GM21717 (cell line): ENCODE measurements around the gene SAMD11.

Experiments
- ATAC-seq: cut with Tn5 transposase; IDR thresholded peaks from one replicate; pipeline ENCODE4 v1.9.1; 2021; ENCODE audit warnings: mild to moderate bottlenecking, moderate library complexity; ENCODE audit not compliant: unreplicated experiment

SAMD11 gene

DNA sequence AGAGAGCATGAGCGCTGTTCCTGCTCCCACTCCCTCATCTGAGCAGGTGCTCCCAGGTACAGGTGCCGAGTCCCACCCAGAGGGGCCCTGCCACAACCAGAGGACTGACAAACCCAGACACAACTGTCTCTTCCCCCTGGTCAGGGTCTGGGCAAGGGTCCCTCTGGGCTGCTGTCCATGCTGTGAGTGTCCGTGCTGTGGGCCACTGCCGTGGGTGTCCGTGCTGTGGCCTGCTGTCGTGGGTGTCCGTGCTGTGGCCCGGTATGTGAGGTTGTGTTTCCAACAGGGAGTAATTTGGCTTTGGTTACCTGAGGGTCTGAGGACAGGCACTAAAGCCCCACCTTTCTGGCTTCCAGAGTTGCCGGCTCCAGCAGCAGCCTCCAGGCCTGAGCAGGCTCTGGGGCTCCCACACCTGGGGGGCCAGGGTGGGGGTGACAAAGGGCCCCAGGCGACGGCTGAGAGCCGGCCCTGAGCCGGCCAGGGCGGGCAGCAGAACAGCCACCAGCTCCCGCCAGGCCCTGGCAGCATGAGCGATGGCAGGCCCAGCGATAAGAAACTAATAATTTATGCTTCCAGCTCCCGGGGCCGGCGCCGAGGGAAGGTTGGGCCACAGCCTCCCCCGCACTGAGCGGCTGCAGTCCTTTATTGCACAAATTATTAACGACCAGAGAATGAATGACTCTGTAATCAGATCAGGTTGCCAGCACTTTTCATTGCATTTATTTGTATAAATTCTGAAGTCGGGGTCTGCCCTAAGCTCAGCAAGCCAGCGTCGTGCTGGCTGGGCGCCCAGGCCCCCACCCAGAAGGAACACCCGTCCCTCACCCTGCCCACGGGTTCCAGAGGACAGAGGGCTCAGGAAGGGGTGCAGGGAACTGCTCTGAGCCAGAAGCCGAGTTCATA, 7.3 kb upstream of the SAMD11 start:
- no peak for ATAC-seq

DNA sequence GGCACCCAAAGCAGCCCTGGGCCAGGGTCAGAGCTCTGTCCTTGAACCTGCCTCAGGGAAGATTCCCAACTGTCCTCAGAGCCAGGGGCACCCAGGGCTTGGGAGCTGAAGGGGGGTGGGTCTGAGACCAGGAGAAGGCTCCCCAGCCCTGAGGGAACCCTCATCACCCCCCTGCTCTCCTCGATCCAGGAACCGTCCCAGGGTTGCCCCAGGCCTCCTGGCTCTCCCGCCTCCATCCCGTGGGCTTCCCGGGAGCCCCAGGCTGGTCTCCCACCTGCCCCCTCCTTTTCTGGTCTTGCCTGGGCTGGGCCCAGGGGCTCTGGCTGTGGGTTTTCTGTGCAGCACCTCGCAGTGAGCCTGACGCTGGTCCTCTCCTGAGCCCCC, 6.7 kb upstream of the SAMD11 start:
- ATAC-seq, result no peak

DNA sequence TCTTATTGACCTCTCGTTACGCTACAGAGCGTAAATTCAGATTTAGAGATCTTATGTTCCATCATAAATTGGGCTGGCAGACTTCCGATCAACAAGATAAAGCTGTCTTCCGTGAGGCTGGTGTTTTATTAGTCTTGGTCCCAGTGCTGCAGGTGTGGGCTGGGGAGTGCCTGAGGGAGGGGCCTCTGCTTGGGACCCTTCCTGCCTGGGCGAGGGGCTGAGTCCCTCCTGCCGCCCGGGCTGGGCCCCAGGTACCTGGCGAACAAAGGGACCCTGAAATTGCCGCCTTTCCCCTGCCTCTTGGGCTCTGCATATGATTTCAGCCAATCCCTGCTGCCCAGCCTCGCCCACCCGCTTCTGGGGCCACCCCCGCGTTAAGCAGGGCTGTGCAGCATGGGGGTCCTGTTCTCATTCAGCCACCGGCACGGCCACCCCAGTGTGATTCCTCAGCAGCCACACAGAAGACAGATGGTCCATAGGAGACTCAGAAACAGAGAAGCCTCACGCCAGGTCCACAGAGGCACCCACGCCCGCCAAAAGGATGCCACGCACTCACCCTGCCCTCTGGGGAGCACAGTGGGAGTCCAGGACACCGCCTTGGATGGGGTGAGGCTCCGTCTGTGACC, 6.1 kb upstream of the SAMD11 start:
- no peak for ATAC-seq

DNA sequence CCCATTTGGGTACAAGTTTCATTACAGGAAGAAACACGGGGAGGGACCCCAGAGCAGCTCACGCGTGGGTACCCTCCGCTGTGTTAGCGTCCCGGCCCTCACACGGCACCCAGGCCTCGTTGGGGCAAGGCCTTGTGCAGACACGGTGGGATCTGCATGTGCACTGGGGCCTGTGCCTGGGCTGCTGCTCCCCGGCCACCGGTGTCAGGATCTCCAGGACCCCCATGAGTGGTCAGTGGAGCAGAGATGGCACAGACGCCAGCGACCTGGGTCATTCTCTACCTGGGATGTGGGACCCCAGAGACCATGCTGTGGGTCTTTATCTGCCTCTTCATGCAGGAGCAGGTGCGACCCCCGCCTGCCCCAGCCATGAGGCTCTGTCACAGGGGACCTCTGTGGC, 5.4 kb upstream of the SAMD11 start:
- no peak for ATAC-seq

DNA sequence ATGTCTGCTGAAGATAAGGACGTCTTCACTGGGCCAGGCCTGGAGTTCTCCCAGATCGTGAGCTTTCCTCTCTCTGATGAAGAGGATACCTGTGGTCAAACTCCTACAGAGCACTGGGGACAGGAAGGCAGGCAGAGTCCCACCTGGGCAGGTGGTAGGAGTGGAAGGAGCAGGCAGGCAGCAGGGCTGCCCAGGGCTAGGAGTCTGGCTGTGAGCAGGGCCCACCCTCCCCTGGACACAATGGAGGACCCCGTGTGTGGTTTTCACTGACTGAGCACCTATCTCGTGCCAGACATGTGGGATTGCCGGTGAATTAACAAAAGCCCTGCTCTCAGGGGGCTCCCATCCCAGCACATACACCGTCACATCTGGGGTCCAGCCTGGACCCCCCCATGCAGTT, 4.9 kb upstream of the SAMD11 start:
- no peak for ATAC-seq

DNA sequence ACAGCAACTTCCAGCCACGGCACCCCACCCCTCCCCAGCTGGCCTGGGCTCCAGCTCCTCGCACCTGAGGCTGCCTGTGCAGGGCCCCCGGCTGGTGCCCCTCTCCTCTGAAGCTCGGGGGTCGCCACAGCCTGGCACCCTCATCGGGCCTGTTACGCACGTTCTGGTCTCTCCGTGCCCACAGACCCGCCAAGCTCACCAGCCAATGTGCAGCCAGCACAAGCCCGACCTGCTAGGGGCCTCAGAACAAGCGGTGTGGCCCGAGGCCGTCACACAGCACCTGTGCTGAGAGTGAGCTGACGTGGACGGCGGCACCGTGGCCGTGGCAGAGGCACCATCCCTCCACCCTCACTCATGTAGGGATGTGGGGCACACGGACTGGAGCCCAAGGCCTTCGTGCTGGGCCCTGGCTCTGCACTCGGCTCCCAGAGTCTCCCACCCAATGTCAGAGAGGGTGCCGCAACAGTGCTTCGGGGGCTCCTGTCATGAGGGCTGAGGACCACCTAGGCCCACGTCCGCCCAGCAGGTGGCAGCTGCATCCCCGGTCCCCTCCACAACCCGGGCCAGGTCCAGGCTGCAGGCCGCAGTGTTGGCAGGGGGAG, 4.4 kb upstream of the SAMD11 start:
- no peak for ATAC-seq

DNA sequence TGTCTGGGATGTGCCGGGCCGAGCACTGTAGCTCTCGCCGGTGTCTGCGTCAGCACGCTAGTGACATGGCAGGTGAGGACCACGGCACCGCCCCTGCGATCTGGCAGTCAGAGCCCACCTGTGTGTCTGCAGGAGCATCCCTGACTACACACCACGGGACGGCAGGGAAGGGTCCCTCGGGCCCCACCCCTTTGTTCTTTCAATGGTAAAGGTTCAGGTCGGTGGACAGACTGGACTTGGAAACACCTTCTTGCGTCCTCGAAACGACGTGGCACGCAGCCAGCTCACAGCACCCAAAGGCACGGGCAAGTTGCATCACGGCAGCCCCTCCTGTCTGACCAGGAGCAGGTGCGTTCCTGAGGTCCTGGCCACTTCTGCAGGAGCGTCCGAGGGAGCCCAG, 3.7 kb upstream of the SAMD11 start:
- ATAC-seq, result no peak

DNA sequence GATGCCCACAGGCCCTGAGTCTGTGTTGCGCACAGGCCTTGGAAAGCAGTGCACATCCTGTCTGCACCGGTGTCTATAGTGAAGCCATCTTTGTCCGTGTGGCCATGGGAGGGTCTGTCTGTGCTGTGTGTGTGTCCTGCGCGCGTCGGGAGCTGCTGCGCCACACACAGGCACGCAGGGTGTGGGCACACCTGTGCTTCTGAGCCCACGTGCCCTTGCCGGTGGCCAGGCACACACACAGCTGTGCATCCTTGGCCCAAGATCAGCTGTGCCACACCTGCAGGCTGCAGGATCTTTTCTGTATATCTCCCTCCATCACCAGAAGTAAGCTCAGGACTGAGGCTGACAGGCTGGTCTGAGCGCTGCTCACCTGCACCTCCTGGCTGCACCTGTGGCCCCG, 3.2 kb upstream of the SAMD11 start:
- no peak for ATAC-seq

DNA sequence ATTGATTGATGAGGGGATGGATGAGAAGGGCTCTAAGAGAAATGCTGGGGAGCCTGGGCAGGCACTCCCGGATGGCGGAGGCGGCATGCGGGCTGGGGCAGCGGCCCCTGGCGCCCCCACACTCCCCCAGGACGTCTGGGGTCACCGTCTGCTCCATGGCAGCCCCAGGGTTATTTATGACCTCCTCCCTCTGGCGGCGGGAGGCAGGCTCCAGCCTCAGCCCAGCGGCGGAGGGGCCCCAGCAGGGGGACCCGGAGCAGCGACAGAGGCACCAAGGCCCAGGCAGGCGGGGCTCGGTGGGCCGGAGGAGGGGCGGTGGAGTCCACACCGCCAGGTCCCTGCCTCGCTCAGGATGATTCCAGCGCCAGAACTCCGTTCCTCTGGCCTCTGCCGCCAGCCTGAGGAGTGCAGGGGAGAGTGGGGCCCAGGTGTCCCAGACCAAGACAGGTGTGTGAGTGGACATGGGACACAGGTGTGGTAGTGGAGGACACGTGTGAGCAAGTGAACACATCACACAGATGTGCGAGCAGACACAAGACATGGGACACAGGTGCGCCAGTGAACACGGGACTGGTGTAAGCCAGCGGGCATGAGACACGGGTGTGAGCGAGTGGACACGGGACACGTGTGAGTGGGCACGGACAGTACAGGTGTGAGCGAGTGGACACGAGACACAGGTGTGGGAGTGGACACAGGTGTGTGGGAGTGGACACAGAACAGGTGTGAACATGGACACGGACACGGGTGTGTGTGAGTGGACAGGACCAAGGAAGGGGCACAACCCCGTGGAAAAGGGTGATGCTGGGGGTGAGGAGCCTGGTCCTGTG, 2.5 kb upstream of the SAMD11 start:
- no peak for ATAC-seq

DNA sequence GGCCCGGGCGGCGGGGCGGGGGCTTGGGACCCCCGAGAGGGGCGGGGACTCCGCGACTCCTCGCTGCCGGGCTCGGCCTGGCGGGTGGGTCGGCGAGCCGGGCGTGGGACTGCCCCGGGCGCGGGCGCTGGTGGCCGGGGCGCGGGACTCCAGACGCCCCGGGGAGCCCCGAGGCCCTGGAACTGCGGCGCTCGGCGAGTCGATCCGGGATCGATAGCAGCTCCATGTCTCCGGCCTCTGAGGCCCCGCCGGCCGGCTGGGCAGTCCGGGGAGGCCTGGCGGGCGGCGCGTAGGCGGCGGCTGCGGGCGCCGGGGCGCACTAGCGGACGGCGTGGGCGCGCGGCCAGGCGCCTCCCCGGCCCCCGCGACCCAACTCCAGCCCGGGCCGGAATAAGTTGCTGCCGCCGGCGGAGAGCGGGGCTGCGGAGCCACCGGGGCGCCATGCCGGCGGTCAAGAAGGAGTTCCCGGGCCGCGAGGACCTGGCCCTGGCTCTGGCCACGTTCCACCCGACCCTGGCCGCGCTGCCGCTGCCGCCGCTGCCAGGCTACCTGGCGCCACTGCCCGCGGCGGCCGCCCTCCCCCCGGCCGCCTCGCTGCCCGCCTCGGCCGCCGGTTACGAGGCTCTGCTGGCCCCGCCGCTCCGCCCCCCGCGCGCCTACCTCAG, 400 bp downstream of the SAMD11 start:
- no peak for ATAC-seq

DNA sequence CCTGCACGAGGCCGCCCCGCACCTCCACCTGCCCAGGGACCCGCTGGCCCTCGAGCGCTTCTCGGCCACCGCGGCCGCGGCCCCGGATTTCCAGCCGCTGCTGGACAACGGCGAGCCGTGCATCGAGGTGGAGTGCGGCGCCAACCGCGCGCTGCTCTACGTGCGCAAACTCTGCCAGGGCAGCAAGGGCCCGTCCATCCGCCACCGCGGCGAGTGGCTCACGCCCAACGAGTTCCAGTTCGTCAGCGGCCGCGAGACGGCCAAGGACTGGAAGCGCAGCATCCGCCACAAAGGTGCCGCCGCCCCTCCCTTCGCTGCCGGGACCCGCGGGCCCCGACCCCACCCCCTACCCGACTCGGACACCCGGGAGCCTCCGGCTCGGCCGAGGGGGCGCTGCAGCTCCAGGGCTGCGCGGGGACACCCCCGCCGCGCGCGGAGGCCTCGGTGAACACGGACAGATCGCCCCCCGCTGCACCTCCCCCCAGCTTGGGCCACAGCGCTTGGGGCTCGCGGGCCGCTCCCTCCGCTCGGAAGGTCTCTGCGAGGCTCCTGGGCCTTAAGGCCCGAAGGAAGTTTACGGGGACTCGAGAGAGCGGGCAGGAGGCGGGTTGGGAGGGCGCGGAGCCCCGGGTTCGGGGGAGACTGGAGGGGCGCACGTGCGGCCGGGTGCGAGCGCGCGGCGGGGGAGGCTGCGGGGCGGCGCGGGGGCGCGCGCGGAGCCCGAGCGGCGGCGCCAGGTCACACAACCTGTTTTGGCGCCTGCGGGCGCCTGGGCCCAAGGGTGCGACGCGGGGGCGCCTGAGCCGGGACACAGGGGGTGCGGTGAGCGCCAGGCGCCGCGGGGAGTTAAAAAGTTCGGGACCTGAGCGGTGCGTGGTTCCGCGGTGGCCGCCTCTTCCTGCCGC, 1.2 kb downstream of the SAMD11 start:
- no peak for ATAC-seq

DNA sequence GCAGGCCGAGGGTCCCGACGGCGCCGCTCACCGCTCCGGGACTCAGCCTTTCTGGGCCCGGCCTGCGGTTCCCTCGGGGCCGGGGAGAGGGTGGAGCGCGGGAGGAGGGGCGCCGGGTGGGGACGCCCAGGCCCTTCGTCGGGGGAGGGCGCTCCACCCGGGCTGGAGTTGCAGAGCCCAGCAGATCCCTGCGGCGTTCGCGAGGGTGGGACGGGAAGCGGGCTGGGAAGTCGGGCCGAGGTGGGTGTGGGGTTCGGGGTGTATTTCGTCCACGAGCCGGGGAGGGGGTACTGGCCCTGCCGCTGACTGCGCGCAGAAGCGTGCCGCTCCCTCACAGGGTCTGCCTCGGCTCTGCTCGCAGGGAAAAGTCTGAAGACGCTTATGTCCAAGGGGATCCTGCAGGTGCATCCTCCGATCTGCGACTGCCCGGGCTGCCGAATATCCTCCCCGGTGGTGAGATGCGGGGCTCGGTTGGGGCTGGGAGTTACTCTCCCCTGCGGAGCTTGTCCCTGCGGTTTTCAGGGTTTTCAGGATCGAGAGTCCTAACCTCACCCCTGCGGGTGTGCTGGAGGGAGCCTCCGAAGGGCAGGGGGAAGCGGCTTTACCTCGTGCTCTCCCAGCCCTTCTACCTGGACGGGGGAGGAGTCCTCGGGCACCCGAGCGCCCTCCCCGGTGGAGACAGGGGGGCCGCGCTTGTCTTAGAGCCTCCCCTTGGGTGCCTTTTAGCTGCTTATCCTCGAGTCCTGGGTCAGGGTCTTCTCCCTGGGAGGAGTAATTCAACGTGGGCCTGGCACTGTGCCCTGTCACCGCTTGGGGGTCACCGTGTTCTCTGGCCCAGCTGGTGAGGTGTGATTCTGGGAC, 2.1 kb downstream of the SAMD11 start:
- ATAC-seq, result no peak

DNA sequence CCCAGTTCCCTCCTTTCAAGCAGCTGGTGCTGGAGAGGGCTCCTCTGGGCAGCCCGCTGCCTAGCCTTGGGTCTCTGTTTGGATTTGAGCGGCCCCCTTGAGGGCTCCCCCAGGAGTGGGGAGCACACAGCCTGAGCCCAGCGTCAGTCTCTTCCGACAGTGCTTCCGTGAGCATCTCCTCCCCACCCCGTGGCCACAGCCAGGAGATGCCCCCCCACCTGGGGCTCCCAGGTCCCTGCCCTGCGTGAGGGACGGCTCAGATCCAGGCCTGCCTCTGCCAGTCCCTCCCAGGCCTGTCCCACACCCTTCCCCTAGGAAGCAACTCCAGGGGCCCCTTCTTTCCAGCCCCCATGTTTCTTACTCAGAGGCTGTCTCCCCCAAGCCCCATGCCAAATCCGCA, 3.5 kb downstream of the SAMD11 start:
- ATAC-seq, result no peak

DNA sequence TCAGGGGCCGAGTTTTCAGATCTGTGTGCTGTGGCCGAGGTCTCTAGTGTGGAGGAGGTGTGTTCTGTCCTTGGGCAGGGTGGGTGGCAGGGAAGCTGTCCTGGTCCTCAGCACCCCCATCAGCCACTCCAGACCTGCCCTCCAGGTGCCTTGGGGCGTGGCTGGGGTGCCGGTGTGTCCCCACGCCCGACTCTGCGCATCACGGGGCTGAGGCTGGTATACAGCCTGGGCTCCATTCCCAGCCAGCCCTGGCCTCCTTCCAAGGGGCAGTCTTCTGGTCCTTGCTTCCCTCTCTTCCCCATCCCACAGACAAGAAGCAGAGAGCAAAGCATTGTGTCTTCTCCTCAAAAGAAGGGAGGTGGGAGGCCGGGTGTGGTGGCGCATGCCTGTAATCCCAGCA, 4.0 kb downstream of the SAMD11 start:
- no peak for ATAC-seq

DNA sequence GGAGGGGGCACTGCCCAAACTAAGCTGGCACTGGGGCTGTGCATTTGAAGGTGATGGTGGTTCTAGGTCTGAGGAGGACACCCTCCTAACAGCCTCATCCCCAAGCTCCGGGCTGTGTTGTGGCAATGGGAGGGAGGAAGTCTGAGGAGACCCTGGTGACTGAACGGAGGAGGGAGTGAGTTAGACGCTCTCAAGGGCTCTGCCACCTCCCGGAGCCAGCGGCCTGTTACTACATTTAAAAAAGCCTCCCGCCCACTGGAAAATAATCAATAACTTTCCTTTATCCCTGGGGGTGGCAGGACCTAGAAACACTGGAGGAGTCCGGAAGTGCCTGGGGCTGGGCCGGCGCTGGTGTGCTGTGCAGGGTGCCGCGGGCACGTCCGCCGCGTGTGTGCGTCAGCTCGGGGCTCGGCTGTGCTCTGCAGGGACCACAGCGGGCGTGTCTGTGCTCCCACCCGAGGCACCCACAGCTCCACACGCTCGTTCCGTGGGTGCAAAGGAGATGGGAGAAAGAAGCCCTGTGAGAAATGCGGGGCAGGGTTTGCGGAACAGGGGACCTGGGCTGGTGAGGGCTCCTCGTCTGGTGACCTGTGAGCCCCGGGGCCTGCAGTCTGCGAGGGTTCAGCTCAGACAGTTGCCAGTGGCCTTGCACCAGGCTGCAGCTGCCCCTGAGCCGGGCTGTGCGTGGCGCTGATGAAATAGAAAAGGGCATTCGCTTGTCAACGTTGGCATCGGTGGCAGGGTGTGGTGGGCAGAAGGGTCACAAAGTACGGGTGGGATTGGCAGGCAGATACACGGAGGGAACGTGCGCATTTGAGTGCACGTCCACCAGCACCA, 5.3 kb downstream of the SAMD11 start:
- no peak for ATAC-seq

DNA sequence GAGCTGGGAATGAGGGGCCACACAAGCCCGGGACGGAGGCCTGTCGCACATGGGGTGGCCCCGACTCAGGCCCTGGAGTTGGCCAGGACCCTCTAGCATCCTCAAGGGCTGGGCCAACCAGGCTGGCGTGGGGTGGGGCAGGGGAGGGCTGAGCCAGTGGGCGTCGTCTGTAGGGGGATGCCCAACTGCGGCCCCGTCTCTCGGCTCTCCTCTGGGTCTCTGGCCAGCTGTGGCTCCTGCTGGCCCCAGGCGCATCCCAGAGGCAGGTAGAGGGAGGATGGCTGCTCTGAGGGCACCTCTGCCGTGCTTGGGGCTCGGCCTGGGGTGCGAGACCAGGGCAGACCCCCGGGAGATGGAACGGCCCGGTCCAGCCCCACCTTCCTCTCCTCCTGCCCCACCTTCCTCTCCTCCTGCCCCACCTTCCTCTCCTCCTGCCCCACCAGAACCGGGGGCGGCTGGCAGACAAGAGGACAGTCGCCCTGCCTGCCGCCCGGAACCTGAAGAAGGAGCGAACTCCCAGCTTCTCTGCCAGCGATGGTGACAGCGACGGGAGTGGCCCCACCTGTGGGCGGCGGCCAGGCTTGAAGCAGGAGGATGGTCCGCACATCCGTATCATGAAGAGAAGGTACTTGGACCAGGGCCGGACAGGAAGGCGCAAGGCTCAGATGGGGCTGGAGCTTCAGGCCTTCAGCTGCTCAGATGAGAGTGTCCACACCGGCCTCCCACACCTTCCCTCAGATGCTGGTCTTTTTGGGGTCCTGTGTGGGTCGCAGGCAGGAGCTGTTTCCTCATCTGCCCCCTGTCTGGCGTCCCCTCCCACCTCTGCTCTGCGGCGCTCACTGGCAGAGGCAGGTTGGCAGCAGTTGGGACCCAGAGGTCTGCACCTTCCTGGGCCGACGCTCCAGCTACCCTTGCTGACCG, 6.2 kb downstream of the SAMD11 start:
- ATAC-seq, result no peak

DNA sequence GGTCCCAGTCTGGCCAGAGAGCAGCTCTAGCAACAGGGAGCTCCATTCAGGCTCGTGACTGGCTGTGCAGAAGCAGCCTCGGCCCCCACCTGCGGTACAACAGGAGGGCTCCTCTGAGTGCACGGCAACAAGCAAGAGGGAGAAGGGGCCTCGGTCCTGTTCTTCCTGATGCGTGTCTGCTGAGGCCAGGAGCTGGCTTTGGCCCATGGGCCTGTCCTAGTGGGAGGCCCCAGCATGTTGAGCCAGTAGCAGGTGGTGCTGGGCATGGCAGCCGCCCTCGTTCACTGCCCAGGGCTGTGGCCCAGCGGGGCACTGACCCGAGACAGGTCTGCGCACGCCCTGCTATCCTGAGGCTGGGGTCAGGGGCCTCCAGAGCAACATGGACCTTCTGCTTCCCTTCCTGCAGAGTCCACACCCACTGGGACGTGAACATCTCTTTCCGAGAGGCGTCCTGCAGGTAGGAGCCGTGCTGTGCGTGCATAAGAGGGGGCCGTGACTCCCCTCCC, 7.0 kb downstream of the SAMD11 start:
- ATAC-seq, result no peak
